HG02759 (cell line): ENCODE measurements around the gene CCND1.
"Not testable (repeated sequence)": the region's sequence is repeated elsewhere in the genome, so short reads cannot be mapped to it uniquely, and the experiment has no call there.

Experiments used
- ATAC-seq: cut with Tn5 transposase; IDR thresholded peaks from one replicate; pipeline ENCODE4 v1.9.1; 2021; ENCODE audit warnings: mild to moderate bottlenecking, moderate library complexity; ENCODE audit not compliant: unreplicated experiment

CCND1 gene

GRCh38 chr11:69686452-69686851, 45.5 kb downstream of the CCND1 start:
- no peak for ATAC-seq

GRCh38 chr11:69686856-69687255, 45.9 kb downstream of the CCND1 start:
- no peak for ATAC-seq

DNA sequence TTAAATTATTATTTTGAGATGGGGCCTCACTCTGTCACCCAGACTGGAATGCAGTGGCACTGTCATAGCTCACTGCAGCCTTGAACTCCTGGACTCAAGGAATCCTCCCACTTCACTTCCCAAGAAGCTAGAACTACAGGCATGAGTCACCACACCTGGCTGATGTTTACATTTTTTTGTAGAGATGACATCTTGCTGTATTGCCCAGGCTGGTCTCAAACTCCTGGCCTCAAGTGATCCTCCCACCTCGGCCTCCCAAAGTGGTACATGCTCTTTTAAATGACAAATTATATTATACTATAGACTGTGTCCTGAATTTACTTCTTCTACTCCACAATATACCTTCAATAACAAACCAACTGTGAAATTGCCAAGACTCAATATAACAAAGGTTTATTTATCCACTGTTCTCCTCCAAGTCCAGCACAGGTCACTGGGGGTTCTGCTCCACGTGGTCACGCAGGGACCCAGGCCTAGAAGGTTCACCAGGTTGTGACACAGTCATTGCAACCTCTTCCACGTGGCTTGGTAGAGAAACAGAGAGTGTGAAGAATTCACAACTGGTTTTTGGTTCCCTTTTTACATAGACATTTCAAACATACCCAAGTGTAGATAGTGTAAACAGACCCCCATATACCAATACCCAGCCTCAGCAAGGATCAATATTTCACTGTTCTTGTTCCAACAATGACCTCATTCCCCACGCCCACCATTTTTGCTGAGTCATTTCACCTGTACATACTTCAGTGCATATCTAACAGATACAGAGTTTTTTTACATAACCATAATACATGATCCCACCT, 47.2 kb downstream of the CCND1 start:
- ATAC-seq = not testable (repeated sequence)

GRCh38 chr11:69689484-69690319, 48.7 kb downstream of the CCND1 start:
- ATAC-seq = no peak

DNA sequence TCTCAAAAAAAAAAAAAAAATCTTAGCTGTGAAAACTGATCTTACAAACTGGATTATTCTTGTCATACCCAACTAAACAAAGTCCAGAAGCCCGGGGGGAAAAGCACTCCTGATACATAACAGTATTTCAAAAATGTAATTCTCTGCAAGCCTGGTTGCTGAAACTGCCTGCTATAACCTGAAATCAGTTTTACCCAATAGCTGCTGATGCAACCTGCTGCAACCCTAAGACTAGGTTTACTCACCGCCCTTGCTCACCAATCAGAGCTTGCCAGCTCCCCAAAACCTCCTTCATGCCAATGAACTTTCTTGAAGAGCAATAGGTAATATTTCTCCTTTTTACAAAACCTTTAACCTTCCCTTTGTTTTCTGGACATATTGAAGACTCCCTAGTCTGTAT, 50.5 kb downstream of the CCND1 start:
- no peak for ATAC-seq

- ATAC-seq = no peak
Measured at GRCh38 chr11:69692422-69692821, 51.5 kb downstream of the CCND1 start.

GRCh38 chr11:69694781-69695180, 53.8 kb downstream of the CCND1 start:
- no peak for ATAC-seq

GRCh38 chr11:69695581-69695980, 54.6 kb downstream of the CCND1 start:
- no peak for ATAC-seq

DNA sequence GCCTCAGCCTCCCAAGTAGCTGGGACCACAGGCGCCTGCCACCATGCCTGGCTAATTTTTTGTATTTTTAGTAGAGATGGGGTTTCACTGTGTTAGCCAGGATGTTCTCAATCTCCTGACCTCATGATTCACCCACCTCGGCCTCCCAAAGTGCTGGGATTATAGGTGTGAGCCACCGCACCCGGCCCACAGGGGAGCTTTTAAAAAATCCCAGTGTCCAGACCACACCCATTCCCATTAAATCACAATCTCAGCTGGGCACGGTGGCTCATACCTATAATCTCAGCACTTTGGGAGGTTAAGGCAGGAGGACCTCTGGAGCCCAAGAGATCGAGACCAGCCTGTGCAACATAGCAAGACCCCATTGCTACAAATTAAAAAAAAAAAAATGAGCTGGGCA, 55.0 kb downstream of the CCND1 start:
- ATAC-seq = not testable (repeated sequence)

DNA sequence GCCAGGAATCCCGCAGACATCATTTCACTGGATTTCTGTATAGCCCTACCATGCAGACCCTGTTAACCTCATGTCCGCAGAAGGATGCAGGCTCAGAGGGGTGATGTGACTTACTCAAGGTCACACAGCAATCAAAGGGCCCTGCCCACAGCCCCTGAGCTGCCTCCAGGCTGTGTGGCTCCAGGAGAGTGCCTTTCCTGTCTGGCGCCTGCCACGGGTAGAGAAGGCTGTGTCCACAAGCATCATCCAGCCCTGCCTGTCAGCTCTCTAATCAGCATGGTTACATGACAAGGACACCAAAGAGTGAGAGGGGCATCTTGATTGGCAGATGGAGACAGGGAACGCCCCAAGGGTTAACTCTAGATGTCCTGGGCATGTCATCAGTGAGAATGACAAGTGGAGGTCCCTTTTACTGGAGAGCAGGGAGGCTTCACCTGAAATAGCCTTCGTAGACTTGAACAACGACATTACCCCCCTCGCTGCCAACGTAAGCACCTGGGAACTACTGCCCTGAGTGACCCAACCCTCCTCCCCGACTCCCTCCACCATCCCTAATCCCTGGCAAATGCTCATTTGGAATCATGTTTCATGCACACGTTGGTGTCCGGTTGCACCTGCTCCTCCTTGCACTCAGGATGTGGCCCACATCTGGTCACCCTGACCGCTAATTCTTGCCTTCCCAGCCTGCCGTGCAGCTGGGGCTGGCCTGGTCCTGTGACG, 56.0 kb downstream of the CCND1 start:
- no peak for ATAC-seq

DNA sequence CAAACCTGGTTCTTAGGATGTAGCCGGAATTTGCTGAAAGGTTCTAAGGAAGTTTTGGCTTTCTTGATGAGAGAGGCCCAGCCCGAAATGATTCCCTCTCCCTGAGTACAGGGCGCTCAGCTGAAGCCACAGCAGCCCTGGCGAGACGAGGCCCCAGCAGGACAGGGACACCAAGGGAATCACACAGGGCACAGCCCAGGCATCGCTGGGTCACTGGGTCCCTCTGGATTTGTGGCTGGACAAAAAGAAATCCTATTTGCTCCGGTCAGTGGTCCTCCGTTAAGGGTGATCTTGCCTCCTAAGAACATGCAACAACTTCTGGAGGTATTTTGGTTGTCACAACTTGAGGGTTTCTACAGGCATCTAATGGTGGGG, 56.5 kb downstream of the CCND1 start:
- ATAC-seq = no peak

- ATAC-seq = no peak
Measured at GRCh38 chr11:69697861-69698260, 56.9 kb downstream of the CCND1 start.

- ATAC-seq = no peak
Measured at GRCh38 chr11:69698362-69698761, 57.4 kb downstream of the CCND1 start.

GRCh38 chr11:69699213-69699612, 58.3 kb downstream of the CCND1 start:
- no peak for ATAC-seq

- ATAC-seq = no peak
Measured at GRCh38 chr11:69700278-69701140, 59.6 kb downstream of the CCND1 start.

DNA sequence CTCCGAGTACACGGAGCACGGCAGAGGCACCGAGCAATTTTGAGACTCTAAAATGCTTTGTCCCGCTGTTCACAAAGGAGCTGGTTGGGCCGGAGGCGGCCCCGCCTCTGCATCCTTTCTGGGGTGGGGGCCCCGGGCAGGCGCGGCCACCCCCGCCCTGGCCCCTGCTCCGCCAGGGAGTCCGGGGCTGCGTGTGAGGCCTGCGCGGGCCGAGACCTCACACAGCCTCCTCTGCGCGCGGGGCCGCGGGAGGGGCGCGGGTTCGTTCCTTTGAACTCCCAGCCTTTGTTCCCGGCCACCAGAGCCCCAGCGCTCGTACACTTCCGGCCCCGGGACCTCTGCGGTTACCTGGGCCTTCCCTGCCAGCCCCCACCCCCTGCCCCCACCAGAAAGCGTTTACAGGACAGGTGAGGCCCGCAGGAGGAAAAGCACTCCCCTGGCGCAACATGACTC, 61.3 kb downstream of the CCND1 start:
- ATAC-seq = no peak

DNA sequence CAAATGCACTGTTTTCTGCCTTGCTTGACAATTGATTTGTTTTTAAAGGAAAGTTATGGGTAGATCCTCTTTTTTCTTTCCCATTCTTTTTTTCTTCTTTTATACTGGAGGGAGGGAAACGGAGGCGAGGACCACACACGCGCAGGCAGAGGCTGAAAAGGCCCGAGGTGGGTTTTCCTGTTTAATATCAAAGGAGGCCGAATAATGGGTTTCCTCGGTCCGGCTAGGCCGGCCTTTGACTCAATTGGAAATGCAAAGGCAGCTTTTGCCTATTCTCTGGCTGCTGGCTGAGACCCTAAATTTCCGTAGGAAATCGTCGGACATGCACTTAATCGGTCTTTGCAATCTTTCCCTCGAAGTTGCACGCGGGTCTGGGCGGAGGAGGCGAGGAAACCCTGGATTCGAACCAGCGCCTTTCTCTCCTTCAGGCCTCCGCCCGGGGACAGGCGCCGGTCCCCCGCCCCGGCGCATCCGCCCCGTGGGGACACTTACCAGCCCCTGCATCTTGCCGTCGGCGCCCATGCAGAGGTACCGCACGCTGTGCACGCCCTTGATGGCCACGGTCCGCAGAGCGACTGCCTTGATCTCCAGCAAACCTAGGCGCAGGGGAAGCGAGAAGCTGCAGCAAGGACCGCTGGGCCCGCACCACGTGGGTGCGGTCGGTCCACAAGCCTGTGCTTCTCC, 62.0 kb downstream of the CCND1 start:
- no peak for ATAC-seq

- ATAC-seq = no peak
Measured at GRCh38 chr11:69703453-69703767, 62.5 kb downstream of the CCND1 start.
